BE2C (cell line): Measurements from ENCODE around the gene CERS2.

ENCODE experiments used
- DNase-seq: peaks from one replicate; pipeline ENCODE4 v3.0.0-alpha.2; 2020
- H3K27me3 ChIP-seq: fragments of 250-450 bp; sonication (Bioruptor Pico); 2 replicates; pipeline ENCODE4 v1.5.1; 2020; ENCODE audit warnings: mild to moderate bottlenecking
- H3K36me3 ChIP-seq: fragments of 250-450 bp; sonication (Bioruptor Pico); 2 replicates; pipeline ENCODE4 v1.5.1; 2020; ENCODE audit warnings: mild to moderate bottlenecking
- H3K4me1 ChIP-seq: fragments of 250-450 bp; sonication (Bioruptor Pico); 2 replicates; pipeline ENCODE4 v1.5.1; 2020
- H3K4me3 ChIP-seq: 2 replicates; pipeline ENCODE4 v1.5.1; 2011; ENCODE audit warnings: low read depth, low read length
- H3K9me3 ChIP-seq: fragments of 250-450 bp; sonication (Bioruptor Pico); 2 replicates; pipeline ENCODE4 v1.5.1; 2020
- CTCF ChIP-seq: IDR thresholded peaks from 2 replicates; pipeline ENCODE4 v1.5.1; 2012; ENCODE audit warnings: mild to moderate bottlenecking, low read depth, low read length

CERS2 gene

GRCh38 chr1:150994248-150994647, 19.6 kb upstream of the CERS2 start:
- Histone ChIP-seq H3K36me3 (no peaks in the 10 kb centered on the region; the same call in none of the 2 replicates), H3K27me3 (no peaks in the 10 kb centered on the region), H3K9me3 (no peaks in the 10 kb centered on the region), H3K4me1 (no peaks in the 10 kb centered on the region; the same call in 1 of the 2 replicates), H3K4me3 (no peak overlapping the region)
- no peak for TF ChIP-seq CTCF
- no peak for DNase-seq

- no peaks in the 10 kb centered on the region for H3K9me3 ChIP-seq
- no peak for DNase-seq
- no peak for TF ChIP-seq CTCF
These were observed 18.0 kb upstream of the CERS2 start for GRCh38 chr1:150992626-150993025.

GRCh38 chr1:150987924-150988323, 13.3 kb upstream of the CERS2 start:
- Histone ChIP-seq H3K27me3 (no peaks in the 10 kb centered on the region), H3K9me3 (no peaks in the 10 kb centered on the region), H3K36me3 (no peaks in the 10 kb centered on the region), H3K4me1 (no peaks in the 10 kb centered on the region), H3K4me3 (no peak overlapping the region)
- DNase-seq = no peak
- TF ChIP-seq CTCF = no peak

More at GRCh38 chr1:150992626-150993025, 18.0 kb upstream of the CERS2 start:
- H3K4me1 ChIP-seq = no peaks in the 10 kb centered on the region; the same call in 1 of the 2 replicates
- no peaks in the 10 kb centered on the region for H3K36me3 ChIP-seq
- no peaks in the 10 kb centered on the region for H3K27me3 ChIP-seq
- no peak overlapping the region for H3K4me3 ChIP-seq

- H3K27me3 ChIP-seq = no peaks in the 10 kb centered on the region
- no peak overlapping the region for H3K4me3 ChIP-seq
- no peak for DNase-seq
- H3K4me1 ChIP-seq = peaks cover 3% of the 10 kb centered on the region; the same call in 1 of the 2 replicates
- TF ChIP-seq CTCF = no peak
- H3K36me3 ChIP-seq = no peaks in the 10 kb centered on the region
- no peaks in the 10 kb centered on the region for H3K9me3 ChIP-seq
These were observed 10.7 kb upstream of the CERS2 start for GRCh38 chr1:150985179-150985825.

- Histone ChIP-seq H3K27me3 (no peaks in the 10 kb centered on the region), H3K9me3 (no peaks in the 10 kb centered on the region), H3K4me3 (no peak within 1 kb of the TSS), H3K4me1 (peaks cover 11% of the 10 kb centered on the region), H3K36me3 (no peaks in the 10 kb centered on the region)
- no peak for DNase-seq
- no peak for TF ChIP-seq CTCF
These were observed 7.4 kb upstream of the CERS2 start, which contains the start of gene ANXA9 for GRCh38 chr1:150981805-150982712. Gene ANXA9 (plus strand): TSS chr1:150982292. CDS start chr1:150983106, 814 bp downstream.
